ENCODE measurements around the gene ATPAF2. TPM values are rescaled to one million over a fixed set of nuclear protein-coding genes. Genes with fewer than 3 reads are reported as not detected.

Gene ATPAF2
- total and polyA plus RNA-seq, 2 donors (not counting 3 experiments of a cell fraction or from before 2014, with no cell fraction given), result 23.2 to 35.7 TPM

DNA sequence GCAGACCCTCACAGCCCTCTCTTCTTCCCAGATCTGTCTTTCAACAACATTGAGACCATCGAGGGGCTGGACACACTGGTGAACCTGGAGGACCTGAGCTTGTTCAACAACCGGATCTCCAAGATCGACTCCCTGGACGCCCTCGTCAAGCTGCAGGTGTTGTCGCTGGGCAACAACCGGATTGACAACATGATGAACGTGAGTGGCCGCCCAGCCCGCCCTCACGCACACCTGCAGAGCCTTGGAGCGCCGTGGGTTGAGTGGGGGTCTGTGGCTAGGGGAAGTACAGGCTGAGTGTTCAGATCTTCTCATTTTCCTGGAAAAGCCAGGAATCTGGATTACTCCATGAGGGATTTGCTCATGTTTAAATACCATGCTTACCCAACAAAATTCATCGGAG lies 51.1 kb downstream of the ATPAF2 start:
- no peak overlapping the region for H3K4me2 ChIP-seq (ENCODE audit: insufficient read depth, low read length)
- ChIA-PET POLR2A (no interaction called here), CTCF (interaction anchor here (1.4 kb wide), 1 partner anchor 14 kb away, joined by 3 read pairs; no protein-coding TSS in a partner anchor)
- no peak overlapping the region for H3K27ac ChIP-seq (ENCODE audit: insufficient read depth, low read depth, low read length)
- dilution Hi-C loops (cut with MboI; ENCODE audit: extremely low pct_ligation_motif_present, low sequenced_read_pairs), result no loop called here
- no peak overlapping the region for H2AFZ ChIP-seq (ENCODE audit: low read depth, low read length)
- H3K36me3 ChIP-seq (ENCODE audit: control insufficient read depth in 2 of 2, extremely low read depth in 1 of 2, insufficient read depth in 2 of 2, low read length in 2 of 2), result no peaks in the 10 kb centered on the region
- H3K79me2 ChIP-seq (ENCODE audit: control insufficient read depth, insufficient read depth, low read length), result no peaks in the 10 kb centered on the region
- no peaks in the 10 kb centered on the region for H4K20me1 ChIP-seq (replicated peaks; ENCODE audit: control insufficient read depth, extremely low read depth, insufficient read depth, low read length)
- no peak overlapping the region for H3K4me3 ChIP-seq (replicated peaks in 1 of 3; ENCODE audit: insufficient read depth in 1 of 3, low read depth in 1 of 3, low read length in 3 of 3)
- H3K9me1 ChIP-seq (replicated peaks; ENCODE audit: control insufficient read depth, extremely low read depth, insufficient read depth, low read length), result no peaks in the 10 kb centered on the region
- DNase-seq (ENCODE audit: low read depth, low spot score) (no peak), FAIRE-seq (no peak)
- no peak overlapping the region for H3K9ac ChIP-seq (replicated peaks; ENCODE audit: extremely low read depth, insufficient read depth, low read length)
- TF ChIP-seq JUN (IDR thresholded peaks at IDR 0.05; ENCODE audit: borderline replicate concordance, insufficient read depth, insufficient read length, low read depth) (no peak), MYC (IDR thresholded peaks at IDR 0.05; ENCODE audit: low read depth, low read length) (no peak), FOS (IDR thresholded peaks at IDR 0.05; ENCODE audit: borderline replicate concordance, insufficient read depth, low read length) (no peak)
- TF ChIP-seq, protein P1, sequence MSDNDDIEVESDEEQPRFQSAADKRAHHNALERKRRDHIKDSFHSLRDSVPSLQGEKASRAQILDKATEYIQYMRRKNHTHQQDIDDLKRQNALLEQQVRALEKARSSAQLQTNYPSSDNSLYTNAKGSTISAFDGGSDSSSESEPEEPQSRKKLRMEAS (IDR thresholded peaks at IDR 0.05; ENCODE audit: insufficient read depth, insufficient read length), result no peak
- no peaks in the 10 kb centered on the region for H3K27me3 ChIP-seq (ENCODE audit: control insufficient read depth in 2 of 2, insufficient read depth in 2 of 2, low read length in 2 of 2)
- H3K4me1 ChIP-seq (ENCODE audit: control insufficient read depth, extremely low read depth, insufficient read depth, low read length), result no peaks in the 10 kb centered on the region
- intact Hi-C loops (cut with micrococcal nuclease), result no loop called here
- H3K9me3 ChIP-seq (replicated peaks; ENCODE audit: control insufficient read depth, insufficient read depth, low read length), result no peaks in the 10 kb centered on the region
- no TSS peak for BruUV-seq (replicated peaks)

DNA sequence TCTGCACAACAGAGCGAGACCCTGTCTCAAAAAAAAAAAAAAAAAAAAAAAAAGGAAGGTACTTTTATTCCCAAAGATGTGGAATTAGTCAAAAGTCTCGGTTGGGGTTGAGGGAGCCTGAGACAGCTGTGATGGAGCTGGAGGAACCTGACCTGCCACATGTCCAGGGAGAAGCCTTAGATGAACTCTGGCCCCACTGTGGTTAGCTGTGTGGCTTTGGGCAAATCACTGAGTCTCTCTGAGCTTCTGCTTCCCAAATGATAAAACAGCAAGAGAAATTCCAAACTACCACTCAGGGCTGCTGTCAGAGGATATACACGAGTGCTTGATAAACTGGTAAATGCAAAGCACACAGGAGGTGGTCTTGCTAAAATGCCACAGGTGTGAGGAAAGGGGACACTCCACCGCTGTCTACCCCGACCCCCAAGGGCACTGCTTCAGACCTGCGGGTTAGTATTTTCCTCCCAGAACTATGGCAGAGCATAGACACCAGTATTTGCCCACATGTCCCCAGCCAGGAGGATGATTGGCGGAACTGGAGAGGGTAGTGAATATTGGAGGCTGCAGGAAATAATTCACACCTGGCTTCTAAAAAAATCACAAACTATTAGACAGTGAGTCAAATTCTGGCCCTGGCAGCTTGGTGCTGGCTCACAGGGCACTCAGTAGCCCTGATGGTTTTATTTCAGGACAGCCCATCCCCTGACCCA lies 51.6 kb downstream of the ATPAF2 start:
- Histone ChIP-seq H3K9me3 (replicated peaks; ENCODE audit: control insufficient read depth, insufficient read depth, low read length) (no peaks in the 10 kb centered on the region), H4K20me1 (replicated peaks; ENCODE audit: control insufficient read depth, extremely low read depth, insufficient read depth, low read length) (no peaks in the 10 kb centered on the region), H3K36me3 (ENCODE audit: control insufficient read depth in 2 of 2, extremely low read depth in 1 of 2, insufficient read depth in 2 of 2, low read length in 2 of 2) (no peaks in the 10 kb centered on the region), H3K79me2 (ENCODE audit: control insufficient read depth, insufficient read depth, low read length) (no peaks in the 10 kb centered on the region), H3K9ac (replicated peaks; ENCODE audit: extremely low read depth, insufficient read depth, low read length) (no peak overlapping the region), H3K9me1 (replicated peaks; ENCODE audit: control insufficient read depth, extremely low read depth, insufficient read depth, low read length) (no peaks in the 10 kb centered on the region), H3K27me3 (ENCODE audit: control insufficient read depth in 2 of 2, insufficient read depth in 2 of 2, low read length in 2 of 2) (no peaks in the 10 kb centered on the region), H3K4me3 (replicated peaks in 1 of 3; ENCODE audit: insufficient read depth in 1 of 3, low read depth in 1 of 3, low read length in 3 of 3) (no peak overlapping the region), H3K4me1 (ENCODE audit: control insufficient read depth, extremely low read depth, insufficient read depth, low read length) (no peaks in the 10 kb centered on the region), H3K27ac (ENCODE audit: insufficient read depth, low read depth, low read length) (no peak overlapping the region), H2AFZ (ENCODE audit: low read depth, low read length) (no peak overlapping the region), H3K4me2 (ENCODE audit: insufficient read depth, low read length) (no peak overlapping the region)
- TF ChIP-seq POLR2AphosphoS5 (IDR thresholded peaks at IDR 0.05; ENCODE audit: insufficient read depth, low read depth, low read length) (no peak), FOS (IDR thresholded peaks at IDR 0.05; ENCODE audit: borderline replicate concordance, insufficient read depth, low read length) (no peak), JUN (IDR thresholded peaks at IDR 0.05; ENCODE audit: borderline replicate concordance, insufficient read depth, insufficient read length, low read depth) (no peak)
- intact Hi-C loops (cut with micrococcal nuclease) (no loop called here), dilution Hi-C loops (cut with MboI; ENCODE audit: extremely low pct_ligation_motif_present, low sequenced_read_pairs) (no loop called here)
- ChIA-PET POLR2A (no interaction called here), CTCF (interaction anchor here (0.6 to 1.4 kb wide), 2 partner anchors 13 to 1133 kb away, joined by 3 to 4 read pairs; no protein-coding TSS in a partner anchor)
- no TSS peak for BruUV-seq (replicated peaks)
- FAIRE-seq (no peak), DNase-seq (ENCODE audit: low read depth, low spot score) (no peak)

Data from endothelial cell of umbilical vein (primary cell).